SK-N-MC (cell line): ENCODE measurements around the gene DLGAP1.

Source experiments
- EZH2 ChIP-seq: fragments of 200-600 bp; sonication (generic); IDR thresholded peaks from one replicate; pipeline ENCODE4 v1.6.1; 2017; ENCODE audit warnings: antibody characterized with exemption
- POLR2AphosphoS5 ChIP-seq: IDR thresholded peaks from 2 replicates; pipeline ENCODE4 v1.6.1; 2012; ENCODE audit warnings: mild to moderate bottlenecking, low read depth, low read length, borderline replicate concordance

DNA sequence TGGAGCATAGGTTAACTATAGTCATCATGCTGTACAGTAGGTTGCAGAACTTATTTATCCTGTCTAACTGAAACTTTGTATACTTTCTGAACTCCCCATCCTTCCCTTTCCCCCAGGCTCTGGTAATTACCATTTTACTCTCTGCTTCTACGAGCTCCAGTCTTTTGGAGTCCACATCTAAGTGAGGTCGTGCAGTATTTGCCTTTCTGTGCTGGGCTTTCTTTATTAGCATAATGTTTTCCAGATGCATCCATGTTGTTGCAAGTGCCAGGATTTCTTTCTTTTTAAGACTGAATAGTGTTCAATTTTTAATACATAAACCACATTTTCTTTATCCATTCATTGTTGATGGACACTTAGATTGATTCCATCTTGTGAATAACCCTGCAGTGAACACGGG is 541.0 kb downstream of the DLGAP1 start:
- no peak for TF ChIP-seq POLR2AphosphoS5
- TF ChIP-seq EZH2 = no peak
